Mucosa of rectum (tissue), 2 donors: Measurements from ENCODE around the gene USHBP1.
"Not testable (repeated sequence)": the region's sequence is repeated elsewhere in the genome, so short reads cannot be mapped to it uniquely, and the experiment has no call there.

Experiments used
- H3K27ac ChIP-seq, 2 donors: one replicate each; pipeline ENCODE4 v1.7.0; 2013; ENCODE audit warnings: inconsistent platforms in 2 of 2, low read depth in 2 of 2, low read length in 2 of 2
- H3K27me3 ChIP-seq, 2 donors: one replicate each; pipeline ENCODE4 v1.7.0; 2013; ENCODE audit warnings: low read length in 2 of 2; ENCODE audit not compliant: control insufficient read depth in 2 of 2, insufficient read depth in 2 of 2
- H3K36me3 ChIP-seq, 2 donors: one replicate each; pipeline ENCODE4 v1.7.0; 2013; ENCODE audit warnings: low read length in 2 of 2; ENCODE audit not compliant: control insufficient read depth in 2 of 2, insufficient read depth in 2 of 2
- H3K4me1 ChIP-seq, 2 donors: one replicate each; pipeline ENCODE4 v1.7.0; 2013; ENCODE audit warnings: low read length in 2 of 2, mild to moderate bottlenecking in 1 of 2; ENCODE audit not compliant: control insufficient read depth in 2 of 2, insufficient read depth in 2 of 2
- H3K4me3 ChIP-seq, 2 donors: one replicate each; pipeline ENCODE4 v1.7.0; 2013; ENCODE audit warnings: low read length in 2 of 2
- H3K9ac ChIP-seq, 2 donors: one replicate each; pipeline ENCODE4 v1.7.0; 2013; ENCODE audit warnings: low read length in 2 of 2, low read depth in 1 of 2, mild to moderate bottlenecking in 1 of 2
- H3K9me3 ChIP-seq, 2 donors: one replicate each; pipeline ENCODE4 v1.7.0; 2013; ENCODE audit warnings: low read length in 2 of 2; ENCODE audit not compliant: control insufficient read depth in 2 of 2
- donor health status: healthy.
- donor health status: Normal muscosa, but diverticular disease.

USHBP1 gene

GRCh38 chr19:17282488-17283125 is 18.1 kb upstream of the USHBP1 start:
- Histone ChIP-seq H3K9me3 (no peaks in the 10 kb centered on the region), H3K4me3 (peak overlapping the region; percentile 56 to 61), H3K4me1 (peaks cover 9 to 11% of the 10 kb centered on the region in 2 donors), H3K9ac (peak overlapping the region; percentile 24 to 43), H3K36me3 (peaks cover 2% of the 10 kb centered on the region in 2 donors), H3K27me3 (peaks cover 0 to 4% of the 10 kb centered on the region in 2 donors), H3K27ac (no peak overlapping the region)

GRCh38 chr19:17281391-17282304 is 17.1 kb upstream of the USHBP1 start, which contains the start of gene ANKLE1:
TSS of gene ANKLE1 (plus strand) at chr19:17281901. CDS start at chr19:17281921, 20 bp downstream.
- Histone ChIP-seq H3K9me3 (no peaks in the 10 kb centered on the region), H3K9ac (peak within 1 kb of the TSS; percentile 24 to 43), H3K36me3 (peaks cover 5 to 8% of the 10 kb centered on the region in 2 donors), H3K4me1 (peaks cover 9 to 11% of the 10 kb centered on the region in 2 donors), H3K4me3 (peak within 1 kb of the TSS; percentile 56 to 61), H3K27me3 (peaks cover 0 to 4% of the 10 kb centered on the region in 2 donors), H3K27ac (no peak within 1 kb of the TSS)

- Histone ChIP-seq H3K27me3 (peaks cover 0 to 4% of the 10 kb centered on the region in 2 donors), H3K36me3 (peaks cover 19 to 24% of the 10 kb centered on the region in 2 donors), H3K9me3 (no peaks in the 10 kb centered on the region), H3K4me1 (peaks cover 9 to 11% of the 10 kb centered on the region in 2 donors), H3K27ac (no peak overlapping the region), H3K9ac (no peak overlapping the region), H3K4me3 (no peak overlapping the region)
Observed at GRCh38 chr19:17279436-17279835, 14.9 kb upstream of the USHBP1 start.

GRCh38 chr19:17275441-17276175 is 11.1 kb upstream of the USHBP1 start:
- Histone ChIP-seq H3K4me1 (no peaks in the 10 kb centered on the region), H3K4me3 (no peak overlapping the region), H3K27ac (no peak overlapping the region), H3K27me3 (no peaks in the 10 kb centered on the region), H3K9ac (no peak overlapping the region), H3K36me3 (peaks cover 37 to 42% of the 10 kb centered on the region in 2 donors), H3K9me3 (no peaks in the 10 kb centered on the region)

GRCh38 chr19:17274892-17275291 is 10.3 kb upstream of the USHBP1 start:
- peaks cover 37 to 45% of the 10 kb centered on the region in 2 donors for H3K36me3 ChIP-seq
- H3K9me3 ChIP-seq, H3K27me3 ChIP-seq, H3K9ac ChIP-seq, H3K4me3 ChIP-seq, H3K4me1 ChIP-seq, H3K27ac ChIP-seq: not testable (repeated sequence)

GRCh38 chr19:17268754-17269153 is 4.2 kb upstream of the USHBP1 start:
- H3K4me3 ChIP-seq = no peak overlapping the region
- H3K9ac ChIP-seq = no peak overlapping the region
- peaks cover 5 to 7% of the 10 kb centered on the region in 2 donors for H3K4me1 ChIP-seq
- peaks cover 11 to 21% of the 10 kb centered on the region in 2 donors for H3K36me3 ChIP-seq
- H3K27me3 ChIP-seq = no peaks in the 10 kb centered on the region
- no peak overlapping the region for H3K27ac ChIP-seq
- H3K9me3 ChIP-seq = no peaks in the 10 kb centered on the region

GRCh38 chr19:17266975-17267788 is 2.6 kb upstream of the USHBP1 start, which contains the start of gene BABAM1:
TSS of gene BABAM1 (plus strand) at chr19:17267443. CDS start at chr19:17268807, 1,364 bp downstream.
- peaks cover 5 to 7% of the 10 kb centered on the region in 2 donors for H3K4me1 ChIP-seq
- H3K27me3 ChIP-seq = no peaks in the 10 kb centered on the region
- H3K36me3 ChIP-seq = peaks cover 6 to 16% of the 10 kb centered on the region in 2 donors
- H3K27ac ChIP-seq = peak within 1 kb of the TSS; percentile 53 to 70
- no peaks in the 10 kb centered on the region for H3K9me3 ChIP-seq
- peak within 1 kb of the TSS; percentile 97 to 98 for H3K4me3 ChIP-seq
- peak within 1 kb of the TSS; percentile 71 to 88 for H3K9ac ChIP-seq

- Histone ChIP-seq H3K27me3 (no peaks in the 10 kb centered on the region), H3K4me1 (peaks cover 5 to 7% of the 10 kb centered on the region in 2 donors), H3K9me3 (no peaks in the 10 kb centered on the region), H3K4me3 (peak overlapping the region; percentile 14 to 43), H3K36me3 (peaks cover 6 to 14% of the 10 kb centered on the region in 2 donors), H3K9ac (no peak overlapping the region), H3K27ac (no peak overlapping the region)
Observed at GRCh38 chr19:17266589-17266974, 2.0 kb upstream of the USHBP1 start.

GRCh38 chr19:17266026-17266425 is 1.5 kb upstream of the USHBP1 start:
- H3K27ac ChIP-seq = no peak overlapping the region

More at GRCh38 chr19:17266026-17266425, 1.5 kb upstream of the USHBP1 start:
- peaks cover 6 to 7% of the 10 kb centered on the region in 2 donors for H3K4me1 ChIP-seq
- no peak overlapping the region for H3K9ac ChIP-seq
- no peak overlapping the region for H3K4me3 ChIP-seq
- peaks cover under 1 to 8% of the 10 kb centered on the region in 2 donors for H3K36me3 ChIP-seq
- H3K9me3 ChIP-seq = no peaks in the 10 kb centered on the region
- no peaks in the 10 kb centered on the region for H3K27me3 ChIP-seq
